A549 (cell line): ENCODE data around the gene DCTD.

Experiments
- BHLHE40 ChIP-seq: IDR thresholded peaks from 2 replicates; pipeline ENCODE4 v1.6.1; 2012; ENCODE audit warnings: low read depth, low read length, inconsistent platforms
- CTCF ChIP-seq: fragments of >200 bp; sonication (Bioruptor Twin); formaldehyde crosslinking; IDR thresholded peaks from 3 replicates; pipeline ENCODE4 v1.5.1; 2016
- FOSL2 ChIP-seq, 2 experiments: fragments of 450-650 bp in 1 of 2; fragments of >200 bp in 1 of 2; sonication (Bioruptor Twin) in 1 of 2; formaldehyde crosslinking; IDR thresholded peaks; 2 replicates each; pipeline versions ENCODE4 v1.5.0 to v1.6.1; 2016 to 2020; ENCODE audit warnings: mild to moderate bottlenecking in 1 of 2, moderate library complexity in 1 of 2
- MAFK ChIP-seq: fragments of 450-650 bp; IDR thresholded peaks from 2 replicates; pipeline ENCODE4 v1.6.1; 2014; ENCODE audit not compliant: partially characterized antibody
- POLR2A ChIP-seq: IDR thresholded peaks from 2 replicates; pipeline ENCODE4 v1.6.1; 2012; ENCODE audit warnings: mild to moderate bottlenecking, low read length
- POLR2AphosphoS2 ChIP-seq: conservative IDR thresholded peaks from 2 replicates; pipeline ENCODE4 v1.6.1; 2012; ENCODE audit warnings: low read length, improper control_type of control experiment, inconsistent platforms
- RCOR1 ChIP-seq: fragments of 150-350 bp; IDR thresholded peaks from 2 replicates; pipeline ENCODE4 v1.6.1; 2014; ENCODE audit warnings: antibody characterized with exemption, low read length, low read depth
- SMC3 ChIP-seq: fragments of >200 bp; sonication (Bioruptor Twin); formaldehyde crosslinking; IDR thresholded peaks from 3 replicates; pipeline ENCODE4 v1.6.1; 2018; ENCODE audit warnings: inconsistent platforms
- SREBF2 ChIP-seq: fragments of 450-650 bp; IDR thresholded peaks from 2 replicates; pipeline ENCODE4 v1.6.1; 2014; ENCODE audit warnings: mild to moderate bottlenecking, moderate library complexity
- ZFP36 ChIP-seq: fragments of 450-650 bp; IDR thresholded peaks from 2 replicates; pipeline ENCODE4 v1.6.1; 2014; ENCODE audit warnings: borderline replicate concordance; ENCODE audit not compliant: partially characterized antibody
- TF ChIP-seq, protein P1 (sequence below): IDR thresholded peaks from 2 replicates; pipeline ENCODE4 v1.6.1; 2012
- TF ChIP-seq, protein P2 (sequence below): IDR thresholded peaks from 2 replicates; pipeline ENCODE4 v1.6.1; 2012; ENCODE audit warnings: low read depth, borderline replicate concordance

DNA sequence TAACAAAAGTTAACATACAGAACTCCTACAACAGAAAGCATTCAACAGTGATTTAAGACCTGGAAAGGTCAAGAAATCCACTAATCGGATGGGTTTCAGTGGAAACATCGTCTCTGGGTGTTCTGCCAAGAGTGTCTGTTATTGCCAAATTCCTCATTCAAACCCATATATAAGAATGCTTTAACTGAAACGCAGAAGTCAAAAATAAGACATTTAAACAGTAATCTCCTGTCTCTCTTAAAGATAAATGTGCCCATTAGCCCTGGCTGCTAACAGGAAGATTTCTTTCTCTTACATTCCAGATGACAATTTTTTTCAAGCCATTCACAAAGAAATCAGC is 31.5 kb downstream of the DCTD start:
- TF ChIP-seq CTCF = no peak
- no peak for TF ChIP-seq POLR2AphosphoS2
- TF ChIP-seq POLR2A = no peak
- TF ChIP-seq ZFP36 = no peak
- TF ChIP-seq SMC3 = no peak
- TF ChIP-seq, protein P1, sequence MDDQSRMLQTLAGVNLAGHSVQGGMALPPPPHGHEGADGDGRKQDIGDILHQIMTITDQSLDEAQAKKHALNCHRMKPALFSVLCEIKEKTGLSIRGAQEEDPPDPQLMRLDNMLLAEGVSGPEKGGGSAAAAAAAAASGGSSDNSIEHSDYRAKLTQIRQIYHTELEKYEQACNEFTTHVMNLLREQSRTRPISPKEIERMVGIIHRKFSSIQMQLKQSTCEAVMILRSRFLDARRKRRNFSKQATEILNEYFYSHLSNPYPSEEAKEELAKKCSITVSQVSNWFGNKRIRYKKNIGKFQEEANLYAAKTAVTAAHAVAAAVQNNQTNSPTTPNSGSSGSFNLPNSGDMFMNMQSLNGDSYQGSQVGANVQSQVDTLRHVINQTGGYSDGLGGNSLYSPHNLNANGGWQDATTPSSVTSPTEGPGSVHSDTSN = no peak
- TF ChIP-seq SREBF2 = no peak
- no peak for TF ChIP-seq MAFK
- TF ChIP-seq BHLHE40 = no peak
- no peak for TF ChIP-seq RCOR1
- no peak for TF ChIP-seq FOSL2 (IDR thresholded peaks at IDR 0.05)
- no peak for TF ChIP-seq FOSL2 (CRISPR knock-in tag; IDR thresholded peaks at IDR 0.05)
- TF ChIP-seq, protein P2, sequence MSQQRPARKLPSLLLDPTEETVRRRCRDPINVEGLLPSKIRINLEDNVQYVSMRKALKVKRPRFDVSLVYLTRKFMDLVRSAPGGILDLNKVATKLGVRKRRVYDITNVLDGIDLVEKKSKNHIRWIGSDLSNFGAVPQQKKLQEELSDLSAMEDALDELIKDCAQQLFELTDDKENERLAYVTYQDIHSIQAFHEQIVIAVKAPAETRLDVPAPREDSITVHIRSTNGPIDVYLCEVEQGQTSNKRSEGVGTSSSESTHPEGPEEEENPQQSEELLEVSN = no peak
